CD4-positive, alpha-beta T cell treated with Interleukin-15 for 1 hour (primary cell): ENCODE measurements around the gene THTPA.
"Not testable (repeated sequence)": the region's sequence is repeated elsewhere in the genome, so short reads cannot be mapped to it uniquely, and the experiment has no call there.

Source experiments
- DNase-seq: peaks from one replicate; pipeline ENCODE4 v3.0.0-alpha.2; 2020

Gene THTPA

GRCh38 chr14:23535943-23536342, 20.1 kb upstream of the THTPA start:
- DNase-seq: no peak

- DNase-seq: no peak
These were observed 19.6 kb upstream of the THTPA start for GRCh38 chr14:23536494-23536893.

- not testable (repeated sequence) for DNase-seq
These were observed 19.2 kb upstream of the THTPA start for GRCh38 chr14:23536906-23537305.

GRCh38 chr14:23537351-23538049, 18.6 kb upstream of the THTPA start:
- no peak for DNase-seq

GRCh38 chr14:23538050-23538718, 17.9 kb upstream of the THTPA start:
- no peak for DNase-seq

- no peak for DNase-seq
These were observed 17.3 kb upstream of the THTPA start for GRCh38 chr14:23538785-23539184.

GRCh38 chr14:23539248-23540140, 16.6 kb upstream of the THTPA start:
- DNase-seq: no peak

- no peak for DNase-seq
These were observed 16.0 kb upstream of the THTPA start for GRCh38 chr14:23540141-23540469.

GRCh38 chr14:23542261-23542660, 13.8 kb upstream of the THTPA start:
- DNase-seq: no peak

GRCh38 chr14:23543403-23543802, 12.7 kb upstream of the THTPA start:
- no peak for DNase-seq

- no peak for DNase-seq
These were observed 11.3 kb upstream of the THTPA start for GRCh38 chr14:23544511-23545447.

- DNase-seq: no peak
These were observed 10.2 kb upstream of the THTPA start for GRCh38 chr14:23545740-23546365.

GRCh38 chr14:23546450-23547035, 9.5 kb upstream of the THTPA start:
- no peak for DNase-seq

- DNase-seq: no peak
These were observed 8.1 kb upstream of the THTPA start for GRCh38 chr14:23547924-23548323.

- DNase-seq: no peak
These were observed 7.4 kb upstream of the THTPA start for GRCh38 chr14:23548351-23549318.

GRCh38 chr14:23550131-23550811, 5.8 kb upstream of the THTPA start:
- no peak for DNase-seq

GRCh38 chr14:23550812-23551265, 5.2 kb upstream of the THTPA start:
- no peak for DNase-seq

GRCh38 chr14:23551266-23552028, 4.6 kb upstream of the THTPA start, which contains the start of gene ZFHX2:
ZFHX2 (minus strand) TSS chr14:23551765; CDS start chr14:23535325, 16,440 bp downstream.
- DNase-seq: peak; percentile 61

- no peak for DNase-seq
These were observed 564 bp upstream of the THTPA start for GRCh38 chr14:23555533-23555881.
